ENCODE results near the gene PTGES2.
A peak's percentile ranks its signal among the peaks of the same experiment; 100 is the strongest.

Gene PTGES2

GRCh38 chr9:128118971-128119665 is 8.4 kb downstream of the PTGES2 start:
- no peak for DNase-seq (ENCODE audit: low spot score)
- TF ChIP-seq, protein P1, sequence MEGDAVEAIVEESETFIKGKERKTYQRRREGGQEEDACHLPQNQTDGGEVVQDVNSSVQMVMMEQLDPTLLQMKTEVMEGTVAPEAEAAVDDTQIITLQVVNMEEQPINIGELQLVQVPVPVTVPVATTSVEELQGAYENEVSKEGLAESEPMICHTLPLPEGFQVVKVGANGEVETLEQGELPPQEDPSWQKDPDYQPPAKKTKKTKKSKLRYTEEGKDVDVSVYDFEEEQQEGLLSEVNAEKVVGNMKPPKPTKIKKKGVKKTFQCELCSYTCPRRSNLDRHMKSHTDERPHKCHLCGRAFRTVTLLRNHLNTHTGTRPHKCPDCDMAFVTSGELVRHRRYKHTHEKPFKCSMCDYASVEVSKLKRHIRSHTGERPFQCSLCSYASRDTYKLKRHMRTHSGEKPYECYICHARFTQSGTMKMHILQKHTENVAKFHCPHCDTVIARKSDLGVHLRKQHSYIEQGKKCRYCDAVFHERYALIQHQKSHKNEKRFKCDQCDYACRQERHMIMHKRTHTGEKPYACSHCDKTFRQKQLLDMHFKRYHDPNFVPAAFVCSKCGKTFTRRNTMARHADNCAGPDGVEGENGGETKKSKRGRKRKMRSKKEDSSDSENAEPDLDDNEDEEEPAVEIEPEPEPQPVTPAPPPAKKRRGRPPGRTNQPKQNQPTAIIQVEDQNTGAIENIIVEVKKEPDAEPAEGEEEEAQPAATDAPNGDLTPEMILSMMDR (IDR thresholded peaks at IDR 0.05; ENCODE audit: extremely low read depth, missing control alignments): no peak

GRCh38 chr9:128118472-128118857 is 9.1 kb downstream of the PTGES2 start:
- TF ChIP-seq, protein P1 (IDR thresholded peaks at IDR 0.05; ENCODE audit: extremely low read depth, missing control alignments): no peak
- DNase-seq (ENCODE audit: low spot score): no peak

DNA sequence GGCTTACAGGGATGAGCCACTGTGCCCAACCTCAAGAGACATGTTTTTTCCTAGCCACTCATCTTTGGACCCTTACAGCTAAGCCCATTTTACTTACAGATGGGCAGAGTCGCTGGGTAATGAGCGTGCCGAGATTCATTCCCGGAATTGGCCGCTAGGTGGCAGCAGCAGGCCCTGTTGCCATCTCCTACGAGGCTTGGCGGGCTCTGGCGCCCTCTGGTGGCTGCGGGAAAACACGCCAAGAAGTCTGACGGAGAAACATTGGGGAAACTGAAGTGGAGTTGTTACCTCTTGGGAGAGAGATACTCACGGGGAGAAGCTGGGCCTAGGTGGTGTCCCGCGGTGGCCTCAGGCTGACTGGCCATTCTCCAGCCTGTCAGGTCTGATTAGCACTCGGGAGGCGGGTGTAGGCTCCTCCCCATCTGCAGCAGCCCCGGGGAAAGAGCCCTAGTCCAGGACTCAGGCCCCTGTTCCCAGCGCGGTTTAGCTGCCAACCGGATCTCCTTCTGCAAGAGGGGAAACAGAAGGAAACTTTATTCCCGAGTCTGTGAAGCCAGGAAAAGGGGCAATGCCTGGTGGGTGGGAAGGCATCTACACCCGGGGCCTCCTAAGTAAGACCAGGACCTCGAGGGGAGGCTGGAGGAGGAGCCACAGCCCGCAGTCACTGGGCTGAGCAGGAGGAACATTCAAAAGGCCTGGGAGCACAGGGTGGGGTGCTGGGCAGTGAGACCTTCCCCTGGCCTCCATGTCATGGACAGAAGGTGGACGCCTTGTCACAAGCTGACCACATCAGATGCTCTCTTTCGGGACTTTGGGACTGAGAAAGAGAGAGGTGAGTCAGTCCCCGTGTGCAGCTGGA is 9.7 kb downstream of the PTGES2 start:
- TF ChIP-seq, protein P1 (IDR thresholded peaks at IDR 0.05; ENCODE audit: extremely low read depth, missing control alignments): peak; percentile 100
- peak; percentile 92 for DNase-seq (ENCODE audit: low spot score)

GRCh38 chr9:128116104-128117083 is 11.1 kb downstream of the PTGES2 start:
- TF ChIP-seq, protein P1 (IDR thresholded peaks at IDR 0.05; ENCODE audit: extremely low read depth, missing control alignments): no peak
- no peak for DNase-seq (ENCODE audit: low spot score)

DNA sequence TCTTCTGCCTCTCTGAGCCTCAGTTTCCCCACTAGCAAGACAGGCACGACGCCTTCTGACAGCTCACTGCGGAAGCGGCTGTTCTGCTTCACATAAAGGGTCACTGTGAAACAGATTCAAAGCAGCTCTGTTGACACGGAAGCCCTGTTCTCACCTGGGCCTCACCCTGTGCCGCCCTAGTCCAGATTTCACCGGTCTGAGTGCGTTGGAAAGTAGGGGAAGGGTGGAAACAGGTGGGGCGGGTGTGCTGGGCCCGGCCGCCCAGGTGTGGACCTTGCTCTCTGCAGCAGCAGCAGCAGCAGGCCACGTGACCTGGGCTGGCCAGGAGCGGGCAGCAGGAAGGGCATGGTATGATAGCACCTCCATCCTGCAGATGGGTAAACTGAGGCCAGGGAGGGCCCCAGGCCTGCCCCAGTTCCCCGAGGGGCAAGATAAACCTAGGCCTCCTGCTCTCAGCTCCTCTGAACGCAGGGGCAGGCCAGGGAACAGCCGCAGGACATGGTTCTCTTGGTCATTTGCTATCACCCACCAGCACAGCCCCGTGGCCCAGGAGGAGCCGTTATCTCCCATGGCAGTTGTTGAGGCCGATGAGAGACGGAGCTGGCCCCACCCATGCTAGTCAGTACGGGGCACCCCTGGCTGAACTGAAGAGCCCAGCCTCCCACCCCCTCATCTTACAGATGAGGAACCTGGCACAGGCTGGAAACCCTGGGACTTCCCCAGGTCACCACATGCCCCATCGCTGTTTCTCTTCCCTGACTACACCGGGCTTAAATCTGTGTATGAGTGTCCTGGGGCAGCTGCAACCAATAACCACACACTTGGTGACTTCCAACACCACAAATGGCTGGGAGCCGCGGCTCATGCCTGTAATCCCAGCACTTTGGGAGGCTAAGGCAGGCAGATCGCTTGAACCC is 12.1 kb downstream of the PTGES2 start:
- peak; percentile 76 for DNase-seq (ENCODE audit: low spot score)
- TF ChIP-seq, protein P1 (IDR thresholded peaks at IDR 0.05; ENCODE audit: extremely low read depth, missing control alignments): no peak
